Transverse colon (tissue), 3 donors: Measurements from ENCODE around the gene CAVIN1.

ENCODE experiments used
- POLR2A ChIP-seq: fragments of 450-650 bp; IDR thresholded peaks from one replicate; pipeline ENCODE4 v1.6.1; 2016; ENCODE audit warnings: antibody characterized with exemption, mild to moderate bottlenecking, moderate library complexity
- TF ChIP-seq, protein P1 (sequence below), 5 experiments: fragments of 200-600 bp in 3 of 5; fragments of 450-650 bp in 2 of 5; sonication (generic) in 3 of 5; IDR thresholded peaks; 1 replicate in 2 of 5; 2 replicates in 3 of 5; pipeline ENCODE4 v1.5.1; 2016 to 2017; ENCODE audit warnings: antibody characterized with exemption in 5 of 5, inconsistent platforms in 3 of 5, mild to moderate bottlenecking in 2 of 5, moderate library complexity in 1 of 5

DNA sequence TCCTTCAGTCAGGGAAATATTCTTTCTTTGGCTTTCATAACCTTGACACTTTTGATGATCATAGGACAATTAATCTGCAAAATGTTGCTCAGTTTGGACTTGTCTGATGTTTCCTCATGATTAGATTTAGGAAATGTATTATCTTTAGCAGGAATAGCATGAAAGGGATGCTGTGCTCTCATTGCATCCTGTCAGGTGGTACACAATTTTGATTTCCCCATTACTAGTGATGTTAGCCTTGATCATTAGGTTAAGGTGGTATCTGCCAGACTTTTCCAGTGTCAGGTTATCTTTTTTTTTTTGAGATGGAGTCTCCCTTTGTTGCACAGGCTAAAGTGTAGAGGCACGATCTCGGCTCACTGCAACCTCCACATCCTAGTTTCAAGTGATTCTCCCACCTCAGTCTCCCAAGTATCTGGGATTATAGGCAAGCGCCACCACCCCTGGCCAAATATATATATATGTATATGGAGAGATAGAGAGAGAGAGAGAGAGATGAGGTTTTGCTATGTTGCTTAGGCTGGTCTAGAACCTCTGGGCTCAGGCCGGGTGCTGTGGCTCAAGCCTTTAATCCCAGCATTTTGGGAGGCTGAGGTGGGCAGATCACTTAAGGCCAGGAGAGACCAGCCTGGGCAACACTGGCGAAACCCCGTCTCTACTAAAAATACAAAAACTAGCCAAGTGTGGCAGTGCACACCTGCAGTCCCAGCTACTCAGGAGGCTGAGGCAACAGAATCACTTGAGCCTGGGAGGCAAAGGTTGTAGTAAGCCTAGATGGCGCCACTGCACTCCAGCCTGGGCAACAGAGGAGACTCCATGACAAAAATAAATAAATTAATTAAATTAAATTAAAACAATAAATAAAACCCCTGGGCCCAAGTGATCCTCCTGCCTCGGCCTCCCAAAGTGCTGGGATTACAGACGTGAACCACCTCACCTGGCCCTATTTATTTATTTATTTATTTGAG is 15.8 kb upstream of the CAVIN1 start:
- TF ChIP-seq, protein P1, sequence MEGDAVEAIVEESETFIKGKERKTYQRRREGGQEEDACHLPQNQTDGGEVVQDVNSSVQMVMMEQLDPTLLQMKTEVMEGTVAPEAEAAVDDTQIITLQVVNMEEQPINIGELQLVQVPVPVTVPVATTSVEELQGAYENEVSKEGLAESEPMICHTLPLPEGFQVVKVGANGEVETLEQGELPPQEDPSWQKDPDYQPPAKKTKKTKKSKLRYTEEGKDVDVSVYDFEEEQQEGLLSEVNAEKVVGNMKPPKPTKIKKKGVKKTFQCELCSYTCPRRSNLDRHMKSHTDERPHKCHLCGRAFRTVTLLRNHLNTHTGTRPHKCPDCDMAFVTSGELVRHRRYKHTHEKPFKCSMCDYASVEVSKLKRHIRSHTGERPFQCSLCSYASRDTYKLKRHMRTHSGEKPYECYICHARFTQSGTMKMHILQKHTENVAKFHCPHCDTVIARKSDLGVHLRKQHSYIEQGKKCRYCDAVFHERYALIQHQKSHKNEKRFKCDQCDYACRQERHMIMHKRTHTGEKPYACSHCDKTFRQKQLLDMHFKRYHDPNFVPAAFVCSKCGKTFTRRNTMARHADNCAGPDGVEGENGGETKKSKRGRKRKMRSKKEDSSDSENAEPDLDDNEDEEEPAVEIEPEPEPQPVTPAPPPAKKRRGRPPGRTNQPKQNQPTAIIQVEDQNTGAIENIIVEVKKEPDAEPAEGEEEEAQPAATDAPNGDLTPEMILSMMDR (IDR thresholded peaks at IDR 0.05): peak; percentile 25 to 46 (median 38)
- no peak for TF ChIP-seq POLR2A
